Endothelial cell of umbilical vein (primary cell): ENCODE results near the gene TBC1D19. TPM values are rescaled to one million over a fixed set of nuclear protein-coding genes. Genes with fewer than 3 reads are reported as not detected.

Source experiments
- BruUV-seq: library from RNA; stranded (reverse); fragments of 400-500 nt; replicated peaks from 2 replicates; lab custom pipeline; 2021; lab: Mats Ljungman, UMichigan
- CTCF ChIA-PET: fragments of 300-600, 350-600 bp; sonication (Branson Sonifier 250); formaldehyde crosslinking; loops from one replicate; lab custom pipeline; 2021; ENCODE audit warnings: antibody characterized with exemption, inconsistent platforms; lab: Charles Lee
- POLR2A ChIA-PET: fragments of 300-600, 350-600 bp; sonication (Branson Sonifier 250); formaldehyde crosslinking; loops from one replicate; lab custom pipeline; 2021; ENCODE audit warnings: antibody characterized with exemption, inconsistent platforms; lab: Charles Lee
- DNase-seq: peaks from one replicate; pipeline ENCODE4 v3.0.0-alpha.2; 2011; ENCODE audit warnings: low read depth, low spot score
- FAIRE-seq: peaks from 2 replicates; lab custom pipeline; 2011; peaks lifted over from hg19 to GRCh38; lab: Jason Lieb, UNC
- H2AFZ ChIP-seq: 2 replicates; pipeline ENCODE4 v1.6.0; 2012; ENCODE audit warnings: low read depth, low read length, control low read depth, inconsistent platforms
- H3K27ac ChIP-seq: 2 replicates; pipeline ENCODE4 v1.5.1; 2011; ENCODE audit warnings: low read depth, mild to moderate bottlenecking, control low read depth, low read length, moderate library complexity; ENCODE audit not compliant: insufficient read depth
- H3K27me3 ChIP-seq, 2 experiments: 2 replicates each; pipeline versions ENCODE4 v1.6.0 to v1.6.1; 2011; ENCODE audit warnings: low read length in 2 of 2, mixed read lengths in 1 of 2; ENCODE audit not compliant: control insufficient read depth in 2 of 2, insufficient read depth in 2 of 2
- H3K36me3 ChIP-seq, 2 experiments: 2 replicates in 1 of 2; 3 replicates in 1 of 2; pipeline ENCODE4 v1.5.1; 2011; ENCODE audit warnings: low read length in 2 of 2, mild to moderate bottlenecking in 1 of 2, moderate library complexity in 1 of 2; ENCODE audit not compliant: control insufficient read depth in 2 of 2, insufficient read depth in 2 of 2; ENCODE audit errors: extremely low read depth in 1 of 2
- H3K4me1 ChIP-seq: 3 replicates; pipeline ENCODE4 v1.5.1; 2011; ENCODE audit warnings: mild to moderate bottlenecking, low read length; ENCODE audit not compliant: control insufficient read depth, insufficient read depth; ENCODE audit errors: extremely low read depth
- H3K4me2 ChIP-seq: 2 replicates; pipeline ENCODE4 v1.6.1; 2011; ENCODE audit warnings: low read length, control low read depth, mixed read lengths; ENCODE audit not compliant: insufficient read depth
- H3K4me3 ChIP-seq, 3 experiments: fragments of 200-600 bp in 1 of 3; sonication (generic), shearing (Covaris generic) in 1 of 3; replicated peaks in 1 of 3; 2 replicates each; pipeline ENCODE4 v1.5.1; 2011 to 2016; ENCODE audit warnings: control low read depth in 3 of 3, low read length in 3 of 3, mild to moderate bottlenecking in 2 of 3, inconsistent platforms in 1 of 3, low read depth in 1 of 3, moderate library complexity in 1 of 3; ENCODE audit not compliant: insufficient read depth in 1 of 3
- H3K79me2 ChIP-seq: 2 replicates; pipeline ENCODE4 v1.6.0; 2012; ENCODE audit warnings: low read length, inconsistent platforms; ENCODE audit not compliant: control insufficient read depth, insufficient read depth
- H3K9ac ChIP-seq: replicated peaks from 2 replicates; pipeline ENCODE3; 2011; ENCODE audit warnings: low read length, control low read depth; ENCODE audit not compliant: insufficient read depth; ENCODE audit errors: extremely low read depth
- H3K9me1 ChIP-seq: replicated peaks from 3 replicates; pipeline ENCODE4 v1.6.0; 2011; ENCODE audit warnings: mild to moderate bottlenecking, low read length; ENCODE audit not compliant: control insufficient read depth, insufficient read depth; ENCODE audit errors: extremely low read depth
- H3K9me3 ChIP-seq: replicated peaks from 2 replicates; pipeline ENCODE4 v1.5.1; 2012; ENCODE audit warnings: low read length, inconsistent platforms; ENCODE audit not compliant: control insufficient read depth, insufficient read depth
- H4K20me1 ChIP-seq: replicated peaks from 2 replicates; pipeline ENCODE3; 2011; ENCODE audit warnings: mild to moderate bottlenecking, low read length; ENCODE audit not compliant: control insufficient read depth, insufficient read depth; ENCODE audit errors: extremely low read depth
- EZH2 ChIP-seq: IDR thresholded peaks from 2 replicates; pipeline ENCODE4 v1.6.1; 2012; ENCODE audit warnings: borderline replicate concordance, low read depth, mild to moderate bottlenecking, moderate library complexity, low read length, inconsistent platforms; ENCODE audit not compliant: severe bottlenecking
- FOS ChIP-seq: IDR thresholded peaks from 2 replicates; pipeline ENCODE4 v1.6.1; 2011; ENCODE audit warnings: mild to moderate bottlenecking, low read length, moderate library complexity, borderline replicate concordance; ENCODE audit not compliant: insufficient read depth
- GATA2 ChIP-seq: IDR thresholded peaks from 2 replicates; pipeline ENCODE4 v1.7.0; 2011; ENCODE audit warnings: low read depth, mild to moderate bottlenecking, moderate library complexity, mixed read lengths, low read length; ENCODE audit not compliant: insufficient read length, insufficient read depth
- JUN ChIP-seq: IDR thresholded peaks from 2 replicates; pipeline ENCODE4 v1.6.1; 2011; ENCODE audit warnings: borderline replicate concordance, low read depth; ENCODE audit not compliant: insufficient read length, insufficient read depth
- MYC ChIP-seq: IDR thresholded peaks from one replicate; pipeline ENCODE4 v1.6.1; 2011; ENCODE audit warnings: mild to moderate bottlenecking, low read depth, low read length
- POLR2A ChIP-seq: IDR thresholded peaks from 2 replicates; pipeline ENCODE4 v1.6.1; 2012; ENCODE audit warnings: low read depth, mild to moderate bottlenecking, control low read depth, low read length
- POLR2AphosphoS5 ChIP-seq: IDR thresholded peaks from 2 replicates; pipeline ENCODE4 v1.6.1; 2012; ENCODE audit warnings: low read depth, mild to moderate bottlenecking, control low read depth, low read length, moderate library complexity; ENCODE audit not compliant: insufficient read depth
- dilution Hi-C: fragments of 300-500 bp; cut with MboI; formaldehyde crosslinking; loops from one replicate; pipeline ENCODE4 v1.15.0; 2019; ENCODE audit warnings: low sequenced_read_pairs; ENCODE audit not compliant: extremely low pct_ligation_motif_present
- intact Hi-C: fragments of 100-400 bp; cut with micrococcal nuclease; formaldehyde crosslinking; loops from one replicate; pipeline ENCODE4 v1.10.0; 2022
- polyA plus RNA-seq, 4 experiments: library from polyadenylated mRNA; depleted of rRNA in 3 of 4; stranded (reverse) in 3 of 4; unstranded in 1 of 4; fragments of >200 nt; gene quantifications; 2 replicates each; pipeline versions ENCODE4 v1.2.1 to v1.2.3, GENCODE V29; 2011 to 2012; ENCODE audit warnings: missing spikeins in 1 of 4
- total RNA-seq: library from RNA; stranded (reverse); gene quantifications from 2 replicates; pipeline ENCODE4 v1.2.3, GENCODE V29; 2021
- TF ChIP-seq, protein P1 (sequence below): IDR thresholded peaks from 2 replicates; pipeline ENCODE4 v1.6.1; 2011; ENCODE audit not compliant: insufficient read depth, insufficient read length
- TF ChIP-seq, protein P2 (sequence below), 2 donors: IDR thresholded peaks; 1 replicate in 1 of 2; 2 replicates in 1 of 2; pipeline ENCODE4 v1.5.1; 2011; ENCODE audit warnings: low read length in 2 of 2, mild to moderate bottlenecking in 2 of 2, moderate library complexity in 2 of 2, control low read depth in 1 of 2, inconsistent platforms in 1 of 2, low read depth in 1 of 2; ENCODE audit not compliant: insufficient read depth in 1 of 2; ENCODE audit errors: extremely low read depth in 1 of 2

Gene TBC1D19
- total and polyA plus RNA-seq, 2 donors (not counting 3 experiments of a cell fraction or from before 2014, with no cell fraction given): 4.4 to 5.9 TPM

GRCh38 chr4:26792639-26793038 is 208.8 kb downstream of the TBC1D19 start:
- no TSS peak for BruUV-seq
- TF ChIP-seq JUN (no peak), POLR2AphosphoS5 (no peak), POLR2A (no peak)
- Histone ChIP-seq H3K79me2 (no peaks in the 10 kb centered on the region), H3K27ac (no peak overlapping the region), H3K27me3 (no peaks in the 10 kb centered on the region), H3K9me1 (no peaks in the 10 kb centered on the region), H3K4me3 (no peak overlapping the region), H3K4me1 (peaks cover 7% of the 10 kb centered on the region), H2AFZ (no peak overlapping the region), H3K4me2 (no peak overlapping the region), H3K9ac (no peak overlapping the region), H3K9me3 (no peaks in the 10 kb centered on the region), H4K20me1 (no peaks in the 10 kb centered on the region), H3K36me3 (no peaks in the 10 kb centered on the region)
- dilution Hi-C loops: no loop called here
- FAIRE-seq: no peak
- POLR2A ChIA-PET: no interaction called here
- DNase-seq: no peak
- CTCF ChIA-PET: interaction anchor here (1.1 kb wide), 1 partner anchor 28 kb away, joined by 4 read pairs; no protein-coding TSS in a partner anchor
- intact Hi-C loops: no loop called here

DNA sequence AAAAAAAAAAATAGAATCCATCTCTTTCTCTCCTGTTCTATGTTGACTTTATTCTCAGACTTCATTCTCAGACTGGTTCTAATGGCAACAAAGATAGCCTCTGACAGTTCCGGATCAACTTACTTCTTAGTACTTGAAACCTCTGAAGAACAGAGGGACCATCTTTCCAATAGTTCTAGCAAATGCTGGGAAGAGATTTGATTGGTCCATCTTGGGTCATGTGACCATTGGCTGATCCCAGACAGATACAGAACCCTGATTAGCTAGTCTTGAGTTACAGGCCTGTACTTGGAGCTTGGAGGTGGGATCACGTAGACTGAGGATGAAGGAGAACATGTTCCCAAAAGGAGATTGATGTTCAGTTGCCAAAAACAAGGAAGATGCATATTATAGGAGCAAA is 209.9 kb downstream of the TBC1D19 start:
- no peak for FAIRE-seq

More for the DNA sequence above, 209.9 kb downstream of the TBC1D19 start:
- H3K9ac ChIP-seq: no peak overlapping the region
- no peak overlapping the region for H3K4me3 ChIP-seq
- no peak overlapping the region for H2AFZ ChIP-seq
- no peak for DNase-seq
- TF ChIP-seq GATA2 (no peak), FOS (no peak), MYC (no peak), EZH2 (no peak), POLR2A (no peak), POLR2AphosphoS5 (no peak), JUN (no peak)
- TF ChIP-seq, protein P1, sequence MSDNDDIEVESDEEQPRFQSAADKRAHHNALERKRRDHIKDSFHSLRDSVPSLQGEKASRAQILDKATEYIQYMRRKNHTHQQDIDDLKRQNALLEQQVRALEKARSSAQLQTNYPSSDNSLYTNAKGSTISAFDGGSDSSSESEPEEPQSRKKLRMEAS: no peak
- TF ChIP-seq, protein P2, sequence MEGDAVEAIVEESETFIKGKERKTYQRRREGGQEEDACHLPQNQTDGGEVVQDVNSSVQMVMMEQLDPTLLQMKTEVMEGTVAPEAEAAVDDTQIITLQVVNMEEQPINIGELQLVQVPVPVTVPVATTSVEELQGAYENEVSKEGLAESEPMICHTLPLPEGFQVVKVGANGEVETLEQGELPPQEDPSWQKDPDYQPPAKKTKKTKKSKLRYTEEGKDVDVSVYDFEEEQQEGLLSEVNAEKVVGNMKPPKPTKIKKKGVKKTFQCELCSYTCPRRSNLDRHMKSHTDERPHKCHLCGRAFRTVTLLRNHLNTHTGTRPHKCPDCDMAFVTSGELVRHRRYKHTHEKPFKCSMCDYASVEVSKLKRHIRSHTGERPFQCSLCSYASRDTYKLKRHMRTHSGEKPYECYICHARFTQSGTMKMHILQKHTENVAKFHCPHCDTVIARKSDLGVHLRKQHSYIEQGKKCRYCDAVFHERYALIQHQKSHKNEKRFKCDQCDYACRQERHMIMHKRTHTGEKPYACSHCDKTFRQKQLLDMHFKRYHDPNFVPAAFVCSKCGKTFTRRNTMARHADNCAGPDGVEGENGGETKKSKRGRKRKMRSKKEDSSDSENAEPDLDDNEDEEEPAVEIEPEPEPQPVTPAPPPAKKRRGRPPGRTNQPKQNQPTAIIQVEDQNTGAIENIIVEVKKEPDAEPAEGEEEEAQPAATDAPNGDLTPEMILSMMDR (IDR thresholded peaks at IDR 0.05; ENCODE audit: extremely low read depth in 1 of 2, insufficient read depth in 1 of 2, low read depth in 1 of 2, low read length in 2 of 2): no peak
- dilution Hi-C loops (no loop called here), intact Hi-C loops (no loop called here)
- H4K20me1 ChIP-seq: no peaks in the 10 kb centered on the region
- H3K9me1 ChIP-seq: no peaks in the 10 kb centered on the region
- no peaks in the 10 kb centered on the region for H3K4me1 ChIP-seq
- CTCF ChIA-PET: no interaction called here
- no peaks in the 10 kb centered on the region for H3K36me3 ChIP-seq
- no peak overlapping the region for H3K4me2 ChIP-seq
- no TSS peak for BruUV-seq
- POLR2A ChIA-PET: no interaction called here
- H3K9me3 ChIP-seq: no peaks in the 10 kb centered on the region
- H3K27me3 ChIP-seq: no peaks in the 10 kb centered on the region
- H3K27ac ChIP-seq: no peak overlapping the region
- H3K79me2 ChIP-seq: no peaks in the 10 kb centered on the region
